HG03354 (cell line): ENCODE measurements around the gene GLT1D1.
"Not testable (repeated sequence)": the region's sequence is repeated elsewhere in the genome, so short reads cannot be mapped to it uniquely, and the experiment has no call there.

Source experiments
- ATAC-seq: cut with Tn5 transposase; IDR thresholded peaks from one replicate; pipeline ENCODE4 v1.9.1; 2021; ENCODE audit warnings: mild to moderate bottlenecking; ENCODE audit not compliant: unreplicated experiment, poor library complexity, severe bottlenecking

Gene GLT1D1

GRCh38 chr12:128850400-128850799 is 2.9 kb upstream of the GLT1D1 start:
- ATAC-seq, result no peak

- ATAC-seq, result not testable (repeated sequence)
These were observed 1.8 kb upstream of the GLT1D1 start for GRCh38 chr12:128851429-128851828.

DNA sequence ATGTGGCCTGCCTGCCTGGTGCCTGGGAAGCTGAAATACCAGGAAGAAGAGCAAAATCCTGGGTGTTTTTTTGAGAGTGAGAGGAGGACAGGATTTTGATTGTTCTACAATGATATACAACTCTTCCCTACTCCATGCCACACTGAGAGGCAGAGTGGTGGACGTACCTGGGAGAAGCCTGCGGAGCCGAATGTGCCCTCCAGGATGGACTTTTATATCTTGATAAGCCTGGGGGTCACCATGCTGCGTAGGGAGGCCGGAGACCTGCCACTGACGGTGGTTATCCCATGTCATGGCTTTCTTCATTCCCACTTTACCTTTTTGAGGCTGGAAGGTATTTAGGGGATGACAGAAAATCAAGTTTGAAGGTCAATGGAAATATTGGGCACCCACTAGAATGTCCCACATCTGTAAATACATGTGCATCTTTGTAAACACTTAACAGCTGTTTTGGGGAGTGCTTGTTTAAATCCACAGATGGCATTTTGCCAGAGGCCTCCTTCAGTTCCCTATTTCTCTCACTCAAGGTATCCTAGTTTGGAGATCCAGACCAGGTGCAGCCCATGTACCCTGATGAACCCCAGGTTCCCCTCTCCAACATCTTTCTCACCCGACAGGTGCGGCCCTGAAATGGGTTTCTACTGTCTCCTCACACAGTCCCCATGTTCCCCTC is 1.1 kb upstream of the GLT1D1 start:
- ATAC-seq, result no peak

DNA sequence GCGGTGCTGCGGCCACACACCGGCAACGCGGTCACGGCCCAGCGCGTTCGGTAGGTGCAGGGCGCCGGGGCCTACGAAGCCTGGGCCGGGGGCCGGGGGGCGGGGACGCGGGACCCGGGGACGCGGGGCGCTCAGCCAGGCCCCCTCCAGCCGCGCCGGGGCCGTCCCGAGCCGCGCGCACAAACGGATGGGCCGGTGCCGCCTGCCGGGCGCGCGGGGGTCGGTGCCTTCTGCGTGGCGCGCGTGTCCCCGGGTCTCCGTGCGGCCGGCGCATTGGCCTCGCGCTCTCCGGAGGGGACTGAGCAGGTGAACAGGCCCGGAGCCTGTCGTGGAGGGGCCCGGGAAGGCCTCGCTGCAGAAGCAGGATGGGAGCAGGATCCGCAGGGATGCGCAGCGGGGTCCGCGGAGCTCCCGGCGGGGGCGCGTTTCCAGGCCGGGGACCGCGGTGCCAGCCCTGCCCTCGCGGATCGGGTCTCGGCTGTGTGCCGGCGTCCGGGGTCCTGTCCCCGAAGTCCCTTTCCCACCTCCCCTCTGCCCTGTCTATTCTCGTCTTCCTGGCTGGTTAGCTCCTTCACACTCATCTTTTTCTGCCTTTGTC is 421 bp downstream of the GLT1D1 start:
- ATAC-seq, result peak; percentile 43

DNA sequence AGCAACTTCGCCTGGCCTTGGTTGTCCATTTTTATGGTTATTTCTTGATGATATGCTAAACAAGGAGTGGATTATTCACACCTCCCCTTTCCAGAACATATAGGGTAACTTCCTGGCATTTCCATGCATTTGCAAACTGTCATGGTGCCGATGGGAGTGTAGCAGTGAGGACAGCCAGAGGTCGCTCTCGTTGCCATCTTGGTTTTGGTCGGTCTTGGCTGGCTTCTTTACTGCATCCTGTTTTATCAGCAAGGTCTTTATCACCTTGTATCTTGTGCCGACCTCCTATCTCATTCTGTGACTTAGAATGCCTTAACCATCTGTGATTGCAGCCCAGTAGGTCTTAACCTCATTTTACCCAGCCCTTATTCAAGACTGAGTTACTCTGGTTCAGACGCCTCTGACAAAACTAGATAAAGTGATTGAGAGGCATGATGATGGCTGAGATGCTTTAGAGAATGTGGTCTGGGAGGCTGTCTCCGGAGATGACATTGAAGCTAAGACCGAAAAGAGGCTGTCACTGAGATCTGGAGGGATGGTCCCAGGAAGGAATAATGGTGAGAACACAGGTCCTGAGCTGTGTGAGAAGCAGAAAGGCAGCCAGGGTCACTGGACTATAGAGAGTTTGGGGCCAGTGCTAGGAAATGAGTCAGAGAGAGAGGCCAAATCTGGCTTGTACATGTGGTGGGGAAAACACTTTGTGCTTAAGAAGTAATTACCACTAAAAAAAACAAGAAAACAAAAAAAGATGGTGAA is 2.9 kb downstream of the GLT1D1 start:
- no peak for ATAC-seq

GRCh38 chr12:128856791-128857078 is 3.5 kb downstream of the GLT1D1 start:
- ATAC-seq, result no peak

DNA sequence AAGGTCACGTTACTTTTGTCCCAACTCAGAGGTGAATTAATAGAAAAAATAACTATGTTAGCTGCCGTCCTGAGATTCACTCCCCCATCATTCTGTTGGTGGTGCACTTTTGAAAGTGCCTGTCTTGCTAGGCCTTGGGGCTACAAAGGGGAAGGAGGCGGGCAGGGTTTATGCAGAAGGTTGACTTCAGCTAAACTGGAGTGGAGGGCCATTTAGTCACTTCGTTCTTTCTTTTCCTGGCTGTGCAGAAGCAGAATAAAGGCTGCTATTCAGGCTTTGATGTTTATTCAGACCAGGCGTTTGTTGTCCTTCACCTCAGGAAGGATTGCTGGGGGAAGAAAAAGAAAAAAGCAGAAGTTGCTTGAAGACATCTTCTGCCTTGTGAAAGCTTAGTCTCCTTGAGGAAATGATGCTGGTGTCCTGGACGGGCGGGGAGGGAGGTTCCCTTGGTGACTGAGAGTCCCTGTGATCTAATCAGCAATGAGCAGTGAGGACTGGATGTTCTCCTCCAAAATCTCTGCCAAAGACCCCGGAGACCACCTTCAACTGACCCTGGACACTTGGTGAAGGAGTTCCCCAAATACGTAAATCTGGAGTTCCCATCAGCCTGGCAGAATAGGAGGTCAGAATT is 4.0 kb downstream of the GLT1D1 start:
- ATAC-seq, result no peak

GRCh38 chr12:128859311-128859710 is 6.0 kb downstream of the GLT1D1 start:
- ATAC-seq, result no peak

- no peak for ATAC-seq
These were observed 8.1 kb downstream of the GLT1D1 start for GRCh38 chr12:128861226-128862016.

DNA sequence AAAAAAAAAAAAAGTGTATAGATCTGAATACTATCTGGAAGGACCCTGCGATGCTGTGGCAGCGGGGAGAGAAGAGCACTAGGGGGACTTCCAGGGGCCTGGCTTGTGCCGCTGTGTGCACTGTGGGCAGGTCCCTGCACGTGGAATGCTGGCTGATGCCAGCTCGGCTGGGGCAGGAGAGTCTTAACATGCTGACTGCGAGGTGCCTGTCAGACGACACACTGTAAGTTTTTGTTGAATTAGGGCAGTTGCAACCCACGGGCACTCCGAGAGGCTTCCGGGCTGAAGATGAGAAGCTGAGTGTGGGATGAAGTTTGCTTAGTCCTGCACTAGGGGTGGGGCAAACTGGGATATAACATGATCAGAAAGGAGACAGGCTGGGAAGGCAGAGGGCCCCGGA is 10.7 kb downstream of the GLT1D1 start:
- no peak for ATAC-seq

DNA sequence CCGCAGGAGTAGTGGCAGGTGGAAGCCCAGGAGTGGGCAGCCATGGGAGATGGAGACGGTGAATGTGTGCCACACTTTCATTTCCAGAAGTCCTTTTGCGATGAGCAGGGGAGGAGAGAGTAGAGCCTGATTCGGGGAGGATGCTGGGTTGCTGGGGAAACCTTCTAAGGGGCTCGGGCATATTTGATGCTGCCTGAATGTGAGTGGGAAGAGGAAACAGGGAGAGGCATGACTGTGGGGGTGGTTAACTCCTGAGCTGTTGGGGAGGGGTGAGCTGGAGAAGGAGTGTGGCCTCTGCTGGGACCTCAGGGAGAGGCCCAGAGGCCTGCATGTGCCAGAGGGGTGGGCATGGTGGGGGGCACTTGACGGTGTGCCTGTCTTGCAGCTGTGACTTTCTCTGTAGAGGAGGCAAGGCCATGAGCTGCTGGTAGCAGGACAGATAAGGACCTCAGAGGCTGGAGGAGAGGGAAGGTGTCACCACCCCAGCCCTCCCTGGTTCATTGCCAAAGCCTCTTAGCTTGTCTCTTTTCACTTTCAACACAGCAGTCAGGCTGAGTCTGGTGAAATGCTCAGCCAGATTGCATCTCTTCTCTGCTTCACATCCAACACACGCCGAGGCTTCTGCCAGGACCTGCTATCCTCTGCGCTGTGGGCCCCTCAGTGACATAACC is 11.4 kb downstream of the GLT1D1 start:
- ATAC-seq, result no peak

DNA sequence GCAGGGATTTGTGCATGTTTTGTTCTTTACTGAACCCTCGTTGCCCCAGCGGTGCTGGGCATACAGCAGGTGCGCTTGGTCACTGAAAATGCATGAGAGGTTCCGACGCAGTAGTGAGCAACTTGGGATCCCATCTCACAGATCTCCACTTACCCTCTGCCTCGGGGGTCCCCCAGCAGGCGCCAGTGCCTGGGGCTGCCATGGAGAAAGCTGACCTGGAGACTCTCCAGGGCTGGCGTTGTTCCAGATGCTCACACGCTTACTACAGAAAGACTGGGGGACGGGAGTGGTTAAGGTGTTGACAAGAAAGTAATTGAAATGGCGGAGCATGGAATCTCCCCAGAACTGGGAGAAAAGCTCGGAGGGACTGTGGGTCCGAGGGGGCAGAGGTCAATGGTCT is 14.2 kb downstream of the GLT1D1 start:
- ATAC-seq, result no peak

- no peak for ATAC-seq
These were observed 18.2 kb downstream of the GLT1D1 start for GRCh38 chr12:128871516-128871892.

GRCh38 chr12:128872303-128872702 is 19.0 kb downstream of the GLT1D1 start:
- ATAC-seq, result no peak

DNA sequence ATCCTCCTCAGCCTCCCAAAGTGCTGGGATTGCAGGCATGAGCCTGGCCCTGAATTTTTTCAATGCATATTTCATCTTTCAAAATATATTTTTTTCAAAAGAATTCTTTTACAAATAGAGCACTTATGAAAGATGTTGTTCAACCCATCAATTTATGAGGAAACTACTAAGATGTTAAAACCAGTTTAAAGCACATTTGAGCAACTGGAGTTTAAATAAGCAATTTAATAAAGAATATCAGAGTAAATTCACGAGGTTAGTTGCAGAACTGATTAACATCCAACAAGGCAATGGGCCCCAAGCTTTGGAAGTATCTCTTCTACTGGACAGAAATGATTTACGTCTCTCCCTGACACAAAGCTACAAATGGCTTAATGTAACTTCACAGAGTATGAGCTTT is 23.3 kb downstream of the GLT1D1 start:
- no peak for ATAC-seq

GRCh38 chr12:128879898-128880764 is 26.9 kb downstream of the GLT1D1 start:
- ATAC-seq, result no peak

GRCh38 chr12:128891856-128892255 is 38.6 kb downstream of the GLT1D1 start:
- no peak for ATAC-seq

- ATAC-seq, result no peak
These were observed 50.0 kb downstream of the GLT1D1 start for GRCh38 chr12:128903236-128903635.
